DOHH2 (cell line): ENCODE measurements around the gene PGM2L1.

ENCODE experiments used
- CTCF ChIP-seq: fragments of 200-600 bp; sonication (generic); IDR thresholded peaks from one replicate; pipeline ENCODE4 v1.5.1; 2014; ENCODE audit warnings: antibody characterized with exemption, mild to moderate bottlenecking, low read depth, low read length; ENCODE audit not compliant: poor library complexity, severe bottlenecking
- EZH2phosphoT487 ChIP-seq: fragments of 200-600 bp; sonication (generic); IDR thresholded peaks from 2 replicates; pipeline ENCODE4 v1.6.1; 2017; ENCODE audit warnings: borderline replicate concordance, mild to moderate bottlenecking, antibody characterized with exemption, low read length, moderate library complexity, mixed read lengths

- TF ChIP-seq CTCF (no peak), EZH2phosphoT487 (no peak)
These were observed 65.9 kb downstream of the PGM2L1 start for GRCh38 chr11:74332291-74332690.
